Fibroblast of lung (primary cell): ENCODE data around the gene ELMO2. TPM values are rescaled to one million over a fixed set of nuclear protein-coding genes. Genes with fewer than 3 reads are reported as not detected.
"Not testable (repeated sequence)": the region's sequence is repeated elsewhere in the genome, so short reads cannot be mapped to it uniquely, and the experiment has no call there.

Experiments
- DNase-seq, 2 donors: peaks; one replicate each; pipeline versions ENCODE4 v3.0.0 to v3.0.0-alpha.2; 2010; ENCODE audit warnings: low read depth in 2 of 2
- H2AFZ ChIP-seq: 2 replicates; pipeline ENCODE4 v1.5.1; 2012; ENCODE audit warnings: low read length, control low read depth, inconsistent platforms
- H3K27ac ChIP-seq: 2 replicates; pipeline ENCODE4 v1.5.1; 2011; ENCODE audit warnings: low read length, control low read depth; ENCODE audit not compliant: insufficient read depth
- H3K27me3 ChIP-seq: 2 replicates; pipeline ENCODE4 v1.5.1; 2011; ENCODE audit warnings: mild to moderate bottlenecking, low read length; ENCODE audit not compliant: control insufficient read depth, insufficient read depth
- H3K36me3 ChIP-seq: 2 replicates; pipeline ENCODE4 v1.5.1; 2011; ENCODE audit warnings: low read length; ENCODE audit not compliant: control insufficient read depth, insufficient read depth
- H3K4me1 ChIP-seq: 2 replicates; pipeline ENCODE4 v1.5.1; 2011; ENCODE audit warnings: low read length; ENCODE audit not compliant: control insufficient read depth, insufficient read depth; ENCODE audit errors: extremely low read depth
- H3K4me2 ChIP-seq: 2 replicates; pipeline ENCODE4 v1.5.1; 2011; ENCODE audit warnings: low read length, control low read depth; ENCODE audit not compliant: insufficient read depth; ENCODE audit errors: extremely low read depth
- H3K4me3 ChIP-seq, 4 experiments: fragments of 200-600 bp in 1 of 4; sonication (generic) in 1 of 4; replicated peaks in 1 of 4; 2 replicates each; pipeline ENCODE4 v1.5.1; 2011 to 2016; ENCODE audit warnings: low read length in 4 of 4, low read depth in 3 of 4, mild to moderate bottlenecking in 3 of 4, control low read depth in 2 of 4, inconsistent platforms in 1 of 4, mixed read lengths in 1 of 4; ENCODE audit not compliant: insufficient read depth in 1 of 4; ENCODE audit errors: control extremely low read depth in 1 of 4
- H3K79me2 ChIP-seq: 2 replicates; pipeline ENCODE4 v1.5.1; 2012; ENCODE audit warnings: mild to moderate bottlenecking, low read length, inconsistent platforms; ENCODE audit not compliant: control insufficient read depth, insufficient read depth
- H3K9ac ChIP-seq: 2 replicates; pipeline ENCODE4 v1.5.1; 2011; ENCODE audit warnings: mild to moderate bottlenecking, low read length, control low read depth; ENCODE audit not compliant: insufficient read depth
- H3K9me3 ChIP-seq: 2 replicates; pipeline ENCODE4 v1.5.1; 2012; ENCODE audit warnings: low read depth, low read length; ENCODE audit not compliant: control insufficient read depth, insufficient read depth
- H4K20me1 ChIP-seq: 2 replicates; pipeline ENCODE4 v1.5.1; 2011; ENCODE audit warnings: low read length; ENCODE audit not compliant: control insufficient read depth, insufficient read depth; ENCODE audit errors: extremely low read depth
- CTCF ChIP-seq, 2 donors: IDR thresholded peaks in 1 of 2; conservative IDR thresholded peaks in 1 of 2; 1 replicate in 1 of 2; 2 replicates in 1 of 2; pipeline ENCODE4 v1.5.1; 2011 to 2012; ENCODE audit warnings: low read length in 2 of 2, control low read depth in 1 of 2, inconsistent platforms in 1 of 2, low read depth in 1 of 2, mild to moderate bottlenecking in 1 of 2
- EZH2 ChIP-seq: IDR thresholded peaks from 2 replicates; pipeline ENCODE4 v1.5.1; 2012; ENCODE audit warnings: low read length, control low read depth, mild to moderate bottlenecking; ENCODE audit errors: missing control alignments
- polyA plus RNA-seq, 2 donors: library from polyadenylated mRNA; depleted of rRNA in 1 of 2; stranded (reverse) in 1 of 2; unstranded in 1 of 2; fragments of >200 nt; gene quantifications; 2 replicates each; pipeline ENCODE4 v1.2.1, GENCODE V29; 2011 to 2012; ENCODE audit warnings: missing spikeins in 1 of 2
- total RNA-seq: library from RNA; depleted of rRNA; stranded (reverse); fragments of >200 nt; gene quantifications from 2 replicates; pipeline ENCODE4 v1.2.1, GENCODE V29; 2014

The ELMO2 gene
- total and polyA plus RNA-seq, 2 donors (not counting 1 experiment from before 2014, with no cell fraction given), result 33.7 to 43.8 TPM

- H3K9ac ChIP-seq, result no peak overlapping the region
- no peak for TF ChIP-seq CTCF (conservative IDR thresholded peaks at IDR 0.05 in 1 of 2, IDR thresholded peaks at IDR 0.05 in 1 of 2; ENCODE audit: low read depth in 1 of 2, low read length in 2 of 2)
- TF ChIP-seq EZH2, result no peak
- H3K27ac ChIP-seq, result no peak overlapping the region
- DNase-seq, result no peak
- peaks cover 14% of the 10 kb centered on the region for H3K36me3 ChIP-seq
- H3K4me3 ChIP-seq, result no peak overlapping the region
- H3K79me2 ChIP-seq, result no peaks in the 10 kb centered on the region
- no peaks in the 10 kb centered on the region for H3K4me1 ChIP-seq
- no peaks in the 10 kb centered on the region for H3K9me3 ChIP-seq
- H2AFZ ChIP-seq, result no peak overlapping the region
- no peak overlapping the region for H3K4me2 ChIP-seq
- H4K20me1 ChIP-seq, result no peaks in the 10 kb centered on the region
- no peaks in the 10 kb centered on the region for H3K27me3 ChIP-seq
Observed at GRCh38 chr20:46388201-46388836, 18.1 kb downstream of the ELMO2 start.

- DNase-seq, H4K20me1 ChIP-seq, H2AFZ ChIP-seq, H3K9ac ChIP-seq, H3K4me2 ChIP-seq, H3K9me3 ChIP-seq, H3K4me3 ChIP-seq, H3K27me3 ChIP-seq, H3K4me1 ChIP-seq, H3K79me2 ChIP-seq, H3K27ac ChIP-seq: not testable (repeated sequence)
- H3K36me3 ChIP-seq, result peaks cover 16% of the 10 kb centered on the region
Observed at GRCh38 chr20:46387054-46387453, 19.4 kb downstream of the ELMO2 start.

- no peak overlapping the region for H2AFZ ChIP-seq
- no peak for DNase-seq
- TF ChIP-seq CTCF (conservative IDR thresholded peaks at IDR 0.05 in 1 of 2, IDR thresholded peaks at IDR 0.05 in 1 of 2; ENCODE audit: low read depth in 1 of 2, low read length in 2 of 2) (no peak), EZH2 (no peak)
- H3K9me3 ChIP-seq, result no peaks in the 10 kb centered on the region
- no peaks in the 10 kb centered on the region for H3K4me1 ChIP-seq
- no peaks in the 10 kb centered on the region for H3K79me2 ChIP-seq
- H3K27me3 ChIP-seq, result no peaks in the 10 kb centered on the region
- H3K4me3 ChIP-seq, result no peak overlapping the region
- H3K9ac ChIP-seq, result no peak overlapping the region
- H3K4me2 ChIP-seq, result no peak overlapping the region
- H3K27ac ChIP-seq, result no peak overlapping the region
- no peaks in the 10 kb centered on the region for H4K20me1 ChIP-seq
- H3K36me3 ChIP-seq, result peaks cover 18% of the 10 kb centered on the region
Observed at GRCh38 chr20:46378412-46379009, 27.9 kb downstream of the ELMO2 start.
